Stomach (tissue), 9 donors: ENCODE measurements around the gene CCDC137. TPM values are rescaled to one million over a fixed set of nuclear protein-coding genes. Genes with fewer than 3 reads are reported as not detected.

Experiments
- DNase-seq, 2 donors: peaks; one replicate each; pipeline versions ENCODE4 v3.0.0 to v3.0.0-alpha.2; 2013 to 2019
- H3K27ac ChIP-seq, 5 donors: fragments of 200-600 bp in 4 of 5; sonication (generic) in 4 of 5; one replicate each; pipeline ENCODE4 v1.5.1; 2013 to 2019; ENCODE audit warnings: mild to moderate bottlenecking in 1 of 5, moderate library complexity in 1 of 5
- H3K27me3 ChIP-seq, 3 donors: fragments of 200-600 bp; sonication (generic); one replicate each; pipeline ENCODE4 v1.5.1; 2017 to 2019; ENCODE audit warnings: mixed run types in 1 of 3
- H3K36me3 ChIP-seq, 4 donors: fragments of 200-600 bp; sonication (generic); 1 replicate in 3 of 4; 2 replicates in 1 of 4; pipeline ENCODE4 v1.5.1; 2016 to 2019
- H3K4me1 ChIP-seq, 4 donors: fragments of 200-600 bp; sonication (generic); one replicate each; pipeline ENCODE4 v1.5.1; 2016 to 2019
- H3K4me3 ChIP-seq, 4 donors: fragments of 200-600 bp; sonication (generic) in 3 of 4; one replicate each; pipeline ENCODE4 v1.5.1; 2016 to 2019; ENCODE audit warnings: mild to moderate bottlenecking in 1 of 4
- H3K9me3 ChIP-seq, 4 donors: fragments of 200-600 bp; sonication (generic); one replicate each; pipeline ENCODE4 v1.5.1; 2016 to 2019
- CTCF ChIP-seq, 7 experiments: fragments of 450-650 bp in 4 of 7; fragments of 200-600 bp in 3 of 7; sonication (generic) in 3 of 7; IDR thresholded peaks; one replicate each; pipeline ENCODE4 v1.5.1; 2016 to 2019; ENCODE audit warnings: antibody characterized with exemption in 7 of 7, control low read depth in 2 of 7, mild to moderate bottlenecking in 1 of 7
- EP300 ChIP-seq: sonication (generic); formaldehyde crosslinking; IDR thresholded peaks from one replicate; pipeline ENCODE4 v1.6.1; 2017; ENCODE audit warnings: antibody characterized with exemption
- POLR2A ChIP-seq, 4 donors: fragments of 450-650 bp; IDR thresholded peaks; one replicate each; pipeline ENCODE4 v1.6.1; 2016; ENCODE audit warnings: antibody characterized with exemption in 4 of 4, control low read depth in 2 of 4, mild to moderate bottlenecking in 1 of 4, moderate library complexity in 1 of 4
- POLR2AphosphoS5 ChIP-seq, 3 donors: sonication (generic); formaldehyde crosslinking; IDR thresholded peaks; one replicate each; pipeline ENCODE4 v1.6.1; 2016; ENCODE audit warnings: antibody characterized with exemption in 3 of 3
- WGBS, 5 donors: extraction: QIAGEN DNeasy Blood & Tissue Kit in 3 of 5; methylation state at CpG; one replicate each; pipeline versions ENCODE4 v1.1.5 to v1.1.7; 2013 to 2018; 5-methylcytosine and 5-hydroxymethylcytosine counted together
- intact Hi-C: fragments of 100-400 bp; cut with DNase I; formaldehyde crosslinking; loops from one replicate; pipeline ENCODE4 v1.15.1; 2023; ENCODE audit warnings: low total_unique reads
- polyA plus RNA-seq, 3 donors: library from polyadenylated mRNA; stranded (reverse); fragments of 200-250 nt; gene quantifications; one replicate each; pipeline ENCODE4 v1.2.3, GENCODE V29; 2013
- total RNA-seq, 5 donors: library from RNA; depleted of rRNA; stranded (reverse); fragments of >200 nt; gene quantifications; one replicate each; pipeline versions ENCODE4 v1.1.0 to v1.2.3, GENCODE V29; 2014 to 2016
- donor health status: healthy with polysubstance abuse.
- donor health status: Bipolar disorder and iron deficiency.
- donor health status: healthy.

CCDC137 gene
- total and polyA plus RNA-seq, 8 donors: 0.58 to 279 (median 19.6) TPM

GRCh38 chr17:81705518-81706231 lies 39.1 kb downstream of the CCDC137 start:
- intact Hi-C loops: no loop called here
- Histone ChIP-seq H3K36me3 (peaks cover 40 to 51% (median 43%) of the 10 kb centered on the region in 4 donors), H3K27me3 (no peaks in the 10 kb centered on the region), H3K27ac (no peak overlapping the region), H3K9me3 (no peaks in the 10 kb centered on the region), H3K4me3 (no peak overlapping the region), H3K4me1 (peaks cover 37 to 48% (median 46%) of the 10 kb centered on the region in 4 donors)
- TF ChIP-seq POLR2AphosphoS5 (IDR thresholded peaks at IDR 0.05): no peak
- no peak for TF ChIP-seq CTCF (IDR thresholded peaks at IDR 0.05)
- TF ChIP-seq EP300: no peak
- no peak for TF ChIP-seq POLR2A (IDR thresholded peaks at IDR 0.05)
- 92 to 95% (median 94%) methylated on average over 30 of the region's 30 CpGs for WGBS, 5 donors
- no peak for DNase-seq

DNA sequence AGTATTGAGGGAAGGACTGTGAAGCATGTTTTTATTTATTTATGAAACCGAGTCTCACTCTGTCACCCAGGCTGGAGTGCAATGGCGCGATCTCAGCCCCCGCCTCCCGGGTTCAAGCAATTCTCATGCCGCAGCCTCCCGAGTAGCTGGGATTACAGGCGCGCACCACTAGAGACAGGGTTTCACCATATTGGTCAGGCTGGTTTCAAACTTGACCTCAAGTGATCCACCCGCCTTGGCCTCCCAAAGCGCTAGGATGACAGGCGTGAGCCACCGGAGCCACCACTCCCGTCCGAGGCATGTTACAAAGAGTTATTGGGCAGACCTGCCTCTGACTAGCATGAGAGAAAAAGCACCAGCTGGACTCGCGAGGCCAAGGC lies 39.7 kb downstream of the CCDC137 start:
- no peak for DNase-seq
- intact Hi-C loops: no loop called here
- TF ChIP-seq POLR2A (IDR thresholded peaks at IDR 0.05): no peak
- TF ChIP-seq EP300: no peak
- TF ChIP-seq POLR2AphosphoS5 (IDR thresholded peaks at IDR 0.05): no peak
- no peak for TF ChIP-seq CTCF (IDR thresholded peaks at IDR 0.05)
- WGBS, 5 donors: 92 to 96% (median 95%) methylated on average over 11 to 17 of the region's 17 CpGs
- no peak overlapping the region for H3K4me3 ChIP-seq
- no peaks in the 10 kb centered on the region for H3K9me3 ChIP-seq
- H3K4me1 ChIP-seq: peaks cover 37 to 48% (median 46%) of the 10 kb centered on the region in 4 donors
- no peaks in the 10 kb centered on the region for H3K27me3 ChIP-seq
- peaks cover 35 to 45% (median 38%) of the 10 kb centered on the region in 4 donors for H3K36me3 ChIP-seq
- H3K27ac ChIP-seq: no peak overlapping the region

DNA sequence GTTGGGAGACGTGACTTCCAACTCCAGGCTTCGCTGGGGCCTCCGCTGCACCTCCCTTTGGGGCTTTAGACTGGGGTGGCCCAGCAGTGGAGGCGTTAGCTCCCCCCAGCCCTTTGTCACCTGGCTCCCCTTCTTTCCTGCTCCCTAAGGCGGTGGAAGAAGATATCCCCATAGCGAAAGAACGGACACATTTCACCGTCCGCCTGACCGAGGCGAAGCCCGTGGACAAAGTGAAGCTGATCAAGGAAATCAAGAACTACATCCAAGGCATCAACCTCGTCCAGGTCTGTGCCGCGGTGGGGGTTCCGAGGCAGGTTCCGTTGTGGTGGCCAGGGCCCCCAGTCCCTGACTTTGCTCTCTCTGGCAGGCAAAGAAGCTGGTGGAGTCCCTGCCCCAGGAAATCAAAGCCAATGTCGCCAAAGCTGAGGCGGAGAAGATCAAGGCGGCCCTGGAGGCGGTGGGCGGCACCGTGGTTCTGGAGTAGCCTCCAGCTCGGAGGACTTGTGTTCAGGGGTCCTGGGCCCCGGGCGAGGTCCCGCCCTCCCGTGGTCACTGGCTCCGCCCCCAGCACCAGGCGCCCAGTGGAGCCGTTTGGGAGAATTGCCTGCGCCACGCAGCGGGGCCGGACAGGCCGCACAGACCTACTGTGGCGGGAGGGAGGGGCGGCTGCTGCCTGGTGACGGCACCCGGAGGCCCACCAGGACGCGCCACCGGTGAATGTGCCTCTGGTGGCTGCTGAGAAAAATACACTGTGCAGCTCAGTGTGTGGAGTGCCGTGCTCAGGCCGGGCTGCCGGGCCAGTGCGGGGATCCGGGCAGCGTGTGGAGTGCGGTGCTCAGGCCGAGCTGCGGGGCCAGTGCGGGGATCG lies 40.5 kb downstream of the CCDC137 start:
- H3K36me3 ChIP-seq: peaks cover 30 to 38% (median 33%) of the 10 kb centered on the region in 4 donors
- H3K27me3 ChIP-seq: no peaks in the 10 kb centered on the region
- H3K27ac ChIP-seq: no peak overlapping the region
- intact Hi-C loops: no loop called here
- no peaks in the 10 kb centered on the region for H3K9me3 ChIP-seq
- TF ChIP-seq POLR2AphosphoS5 (IDR thresholded peaks at IDR 0.05) (no peak), EP300 (no peak), POLR2A (IDR thresholded peaks at IDR 0.05) (no peak), CTCF (IDR thresholded peaks at IDR 0.05) (no peak)
- no peak for DNase-seq
- peaks cover 34 to 46% (median 44%) of the 10 kb centered on the region in 4 donors for H3K4me1 ChIP-seq
- no peak overlapping the region for H3K4me3 ChIP-seq
- WGBS, 5 donors: 89 to 93% (median 92%) methylated on average over 34 to 54 of the region's 54 CpGs

DNA sequence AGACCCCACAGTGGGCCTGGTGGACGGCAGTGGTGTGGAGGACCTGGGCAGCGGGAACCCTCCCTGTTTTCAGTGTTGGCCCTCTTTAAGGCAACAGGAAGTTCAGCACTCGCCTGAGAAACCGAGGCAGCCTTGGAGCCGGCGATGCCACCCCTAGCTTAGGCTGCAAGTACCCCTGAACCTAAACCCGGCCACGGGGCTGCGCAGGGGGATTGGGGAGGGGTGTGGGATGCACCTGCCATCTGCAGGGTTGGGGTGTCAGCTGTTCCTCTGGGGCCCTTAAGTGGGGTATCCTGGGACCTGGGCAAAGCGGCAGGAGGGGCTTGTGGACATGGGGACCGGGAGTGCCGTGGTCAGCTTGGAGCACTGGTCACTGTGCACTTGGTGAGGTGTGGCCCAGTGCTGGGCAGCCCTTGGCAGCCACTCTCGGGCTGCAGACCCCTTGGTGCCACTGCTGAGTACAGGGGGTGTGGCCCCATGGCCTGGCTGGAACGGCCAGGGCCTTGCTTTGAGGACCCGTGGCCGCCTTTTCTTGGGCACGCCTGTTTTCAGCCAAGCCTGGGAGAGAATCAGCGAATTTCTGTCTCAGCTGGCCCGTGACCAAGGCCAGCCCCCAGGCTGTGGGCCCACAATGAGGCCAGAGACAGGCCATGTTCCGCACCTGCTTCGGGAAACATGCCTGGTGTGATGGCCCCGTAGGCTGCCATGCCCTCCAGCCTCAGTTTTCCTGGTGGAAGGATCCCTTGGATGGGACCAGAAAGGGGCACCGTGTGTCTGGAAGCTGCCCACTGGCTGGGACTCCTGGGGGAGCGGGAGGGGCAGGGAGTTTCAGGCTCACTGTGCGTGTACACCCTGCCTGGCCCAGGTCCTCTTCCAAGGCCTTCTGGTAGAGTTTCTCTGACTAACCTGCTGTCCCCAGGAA lies 41.4 kb downstream of the CCDC137 start:
- Histone ChIP-seq H3K36me3 (peaks cover 30 to 37% (median 33%) of the 10 kb centered on the region in 4 donors), H3K27me3 (no peaks in the 10 kb centered on the region), H3K27ac (no peak overlapping the region), H3K4me3 (no peak overlapping the region), H3K4me1 (peaks cover 33 to 46% (median 44%) of the 10 kb centered on the region in 4 donors), H3K9me3 (no peaks in the 10 kb centered on the region)
- TF ChIP-seq POLR2A (IDR thresholded peaks at IDR 0.05) (no peak), CTCF (IDR thresholded peaks at IDR 0.05) (no peak), POLR2AphosphoS5 (IDR thresholded peaks at IDR 0.05) (no peak), EP300 (no peak)
- WGBS, 5 donors: 85 to 90% (median 86%) methylated on average over 19 to 25 of the region's 25 CpGs
- DNase-seq: no peak
- intact Hi-C loops: no loop called here
